ENCODE results near the gene EXOC2.

The EXOC2 gene

GRCh38 chr6:586553-586952 is 106.4 kb downstream of the EXOC2 start:
- no peak for TF ChIP-seq POLR2AphosphoS5 (IDR thresholded peaks at IDR 0.05; ENCODE audit: low read depth, low read length)
- no peak for TF ChIP-seq TAF1 (IDR thresholded peaks at IDR 0.05; ENCODE audit: borderline replicate concordance, insufficient read depth, low read length)
- TF ChIP-seq FOXP2 (optimal IDR thresholded peaks at IDR 0.05; ENCODE audit: borderline replicate concordance, extremely low read depth, extremely low read length, insufficient read depth), result no peak
- TF ChIP-seq SIN3A (IDR thresholded peaks at IDR 0.05; ENCODE audit: borderline replicate concordance, insufficient read depth, low read length), result no peak
- no peak for TF ChIP-seq REST (IDR thresholded peaks at IDR 0.05; ENCODE audit: insufficient read depth in 1 of 2, low read depth in 2 of 2, low read length in 2 of 2)

GRCh38 chr6:583635-584034 is 109.3 kb downstream of the EXOC2 start:
- TF ChIP-seq SIN3A (IDR thresholded peaks at IDR 0.05; ENCODE audit: borderline replicate concordance, insufficient read depth, low read length) (no peak), TAF1 (IDR thresholded peaks at IDR 0.05; ENCODE audit: borderline replicate concordance, insufficient read depth, low read length) (no peak), REST (IDR thresholded peaks at IDR 0.05; ENCODE audit: insufficient read depth in 1 of 2, low read depth in 2 of 2, low read length in 2 of 2) (no peak), FOXP2 (optimal IDR thresholded peaks at IDR 0.05; ENCODE audit: borderline replicate concordance, extremely low read depth, extremely low read length, insufficient read depth) (no peak), POLR2AphosphoS5 (IDR thresholded peaks at IDR 0.05; ENCODE audit: low read depth, low read length) (no peak)

GRCh38 chr6:583116-583515 is 109.8 kb downstream of the EXOC2 start:
- TF ChIP-seq TAF1 (IDR thresholded peaks at IDR 0.05; ENCODE audit: borderline replicate concordance, insufficient read depth, low read length) (no peak), FOXP2 (optimal IDR thresholded peaks at IDR 0.05; ENCODE audit: borderline replicate concordance, extremely low read depth, extremely low read length, insufficient read depth) (no peak), REST (IDR thresholded peaks at IDR 0.05; ENCODE audit: insufficient read depth in 1 of 2, low read depth in 2 of 2, low read length in 2 of 2) (no peak), POLR2AphosphoS5 (IDR thresholded peaks at IDR 0.05; ENCODE audit: low read depth, low read length) (no peak), SIN3A (IDR thresholded peaks at IDR 0.05; ENCODE audit: borderline replicate concordance, insufficient read depth, low read length) (no peak)

GRCh38 chr6:582370-582769 is 110.6 kb downstream of the EXOC2 start:
- no peak for TF ChIP-seq POLR2AphosphoS5 (IDR thresholded peaks at IDR 0.05; ENCODE audit: low read depth, low read length)
- TF ChIP-seq SIN3A (IDR thresholded peaks at IDR 0.05; ENCODE audit: borderline replicate concordance, insufficient read depth, low read length), result no peak
- TF ChIP-seq TAF1 (IDR thresholded peaks at IDR 0.05; ENCODE audit: borderline replicate concordance, insufficient read depth, low read length), result no peak
- TF ChIP-seq REST (IDR thresholded peaks at IDR 0.05; ENCODE audit: insufficient read depth in 1 of 2, low read depth in 2 of 2, low read length in 2 of 2), result no peak
- no peak for TF ChIP-seq FOXP2 (optimal IDR thresholded peaks at IDR 0.05; ENCODE audit: borderline replicate concordance, extremely low read depth, extremely low read length, insufficient read depth)

- no peak for TF ChIP-seq FOXP2 (optimal IDR thresholded peaks at IDR 0.05; ENCODE audit: borderline replicate concordance, extremely low read depth, extremely low read length, insufficient read depth)
- no peak for TF ChIP-seq POLR2AphosphoS5 (IDR thresholded peaks at IDR 0.05; ENCODE audit: low read depth, low read length)
- TF ChIP-seq REST (IDR thresholded peaks at IDR 0.05; ENCODE audit: insufficient read depth in 1 of 2, low read depth in 2 of 2, low read length in 2 of 2), result no peak
- no peak for TF ChIP-seq SIN3A (IDR thresholded peaks at IDR 0.05; ENCODE audit: borderline replicate concordance, insufficient read depth, low read length)
- TF ChIP-seq TAF1 (IDR thresholded peaks at IDR 0.05; ENCODE audit: borderline replicate concordance, insufficient read depth, low read length), result no peak
These were observed 113.6 kb downstream of the EXOC2 start for GRCh38 chr6:579339-579738.
